GM21367 (cell line): ENCODE data around the gene OXA1L.
"Not testable (repeated sequence)": the region's sequence is repeated elsewhere in the genome, so short reads cannot be mapped to it uniquely, and the experiment has no call there.

Source experiments
- ATAC-seq: cut with Tn5 transposase; IDR thresholded peaks from one replicate; pipeline ENCODE4 v1.9.1; 2021; ENCODE audit not compliant: unreplicated experiment

OXA1L gene

GRCh38 chr14:22797017-22797917 is 30.8 kb downstream of the OXA1L start:
- ATAC-seq = no peak

DNA sequence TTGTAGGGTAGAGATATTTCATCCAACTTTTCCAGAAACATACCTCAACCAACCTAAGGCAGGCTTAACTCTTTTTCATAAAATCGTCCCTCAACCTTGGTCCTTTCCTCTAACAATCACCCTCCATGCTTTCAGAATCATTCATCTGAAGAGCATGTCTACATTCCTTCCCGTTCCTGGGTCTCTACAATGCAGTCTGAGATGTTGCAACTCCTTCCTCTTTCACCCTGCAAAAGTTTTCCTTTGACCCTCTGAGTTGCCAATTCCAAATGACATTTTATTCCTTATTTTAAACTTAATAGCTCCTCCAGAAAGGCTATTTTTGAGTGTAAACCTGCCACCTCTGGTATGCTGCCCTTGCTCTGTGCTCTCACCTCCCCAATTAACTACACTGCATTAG is 32.0 kb downstream of the OXA1L start:
- ATAC-seq = no peak

- ATAC-seq = no peak
These were observed 33.9 kb downstream of the OXA1L start for GRCh38 chr14:22800346-22800745.

DNA sequence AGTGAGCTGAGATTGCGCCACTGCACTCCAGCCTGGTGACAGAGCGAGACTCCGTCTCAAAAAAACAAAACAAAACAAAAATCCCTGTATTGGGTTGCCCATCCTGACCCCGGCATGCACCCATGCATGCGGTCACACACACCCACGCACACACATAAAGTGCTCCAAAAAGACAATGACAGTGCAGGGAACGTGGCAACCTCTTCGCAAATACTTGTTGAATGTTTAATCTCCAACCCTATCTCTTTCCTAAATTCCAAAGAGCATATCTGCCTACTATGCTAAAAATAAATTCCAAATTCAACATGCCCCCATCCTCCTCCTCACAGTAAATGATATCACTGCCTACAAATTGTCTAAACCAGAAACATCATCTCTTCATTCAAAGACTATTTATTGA is 35.2 kb downstream of the OXA1L start:
- ATAC-seq = no peak

DNA sequence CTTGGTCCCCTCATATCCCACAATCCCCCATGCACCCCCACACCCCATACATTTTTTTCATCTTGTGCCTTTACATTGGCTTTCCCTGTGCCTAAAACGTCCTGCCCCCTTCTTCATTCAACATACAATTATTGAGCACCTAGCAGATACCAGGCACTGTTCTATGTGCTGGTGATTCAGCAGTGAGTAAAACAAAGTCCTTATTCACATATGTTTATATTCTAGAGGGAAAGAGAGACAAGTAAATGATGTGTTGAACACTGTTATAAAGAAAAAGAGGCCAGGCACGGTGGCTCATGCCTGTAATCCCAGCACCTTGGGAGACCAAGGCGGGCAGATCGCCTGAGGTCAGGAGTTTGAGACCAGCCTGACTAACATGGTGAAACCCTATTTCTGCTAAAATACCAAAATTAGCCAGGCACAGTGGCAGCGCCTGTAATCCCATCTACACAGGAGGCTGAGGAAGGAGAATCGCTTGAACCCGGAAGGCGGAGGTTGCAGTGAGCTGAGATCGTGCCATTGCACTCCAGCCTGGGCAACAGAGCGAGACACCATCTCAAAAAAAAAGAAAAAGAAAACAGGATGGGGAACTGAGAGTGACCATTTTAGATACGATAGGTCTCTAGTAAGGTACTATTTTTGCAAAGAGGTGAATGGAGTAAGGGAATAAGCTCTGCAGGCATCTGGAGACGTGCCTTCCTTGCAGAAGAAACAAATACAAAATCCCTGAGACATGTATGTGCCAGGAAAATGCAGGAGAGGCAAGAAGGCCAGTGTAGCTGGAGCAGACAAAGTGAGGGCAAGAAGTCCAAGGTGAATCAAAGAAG is 36.6 kb downstream of the OXA1L start:
- peak; percentile 52 for ATAC-seq

- peak; percentile 37 for ATAC-seq
These were observed 37.1 kb downstream of the OXA1L start for GRCh38 chr14:22803687-22803974.

DNA sequence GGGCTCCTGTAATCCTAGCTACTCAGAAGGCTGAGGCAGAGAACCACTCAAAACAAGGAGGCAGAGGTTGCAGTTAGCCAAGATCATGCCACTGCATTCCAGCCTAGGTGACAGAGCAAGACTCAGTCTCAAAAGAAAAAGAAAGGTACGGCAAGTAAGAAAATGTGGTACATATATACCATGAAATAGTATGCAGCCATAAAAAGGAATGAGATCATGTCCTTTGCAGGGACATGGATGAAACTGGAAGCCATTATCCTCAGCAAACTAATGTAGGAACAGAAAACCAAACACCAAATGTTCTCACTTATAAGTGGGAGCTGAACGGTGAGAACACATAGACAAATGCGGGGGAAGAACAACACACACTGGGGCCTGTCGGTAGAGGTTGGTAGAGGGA is 38.7 kb downstream of the OXA1L start:
- ATAC-seq = not testable (repeated sequence)

DNA sequence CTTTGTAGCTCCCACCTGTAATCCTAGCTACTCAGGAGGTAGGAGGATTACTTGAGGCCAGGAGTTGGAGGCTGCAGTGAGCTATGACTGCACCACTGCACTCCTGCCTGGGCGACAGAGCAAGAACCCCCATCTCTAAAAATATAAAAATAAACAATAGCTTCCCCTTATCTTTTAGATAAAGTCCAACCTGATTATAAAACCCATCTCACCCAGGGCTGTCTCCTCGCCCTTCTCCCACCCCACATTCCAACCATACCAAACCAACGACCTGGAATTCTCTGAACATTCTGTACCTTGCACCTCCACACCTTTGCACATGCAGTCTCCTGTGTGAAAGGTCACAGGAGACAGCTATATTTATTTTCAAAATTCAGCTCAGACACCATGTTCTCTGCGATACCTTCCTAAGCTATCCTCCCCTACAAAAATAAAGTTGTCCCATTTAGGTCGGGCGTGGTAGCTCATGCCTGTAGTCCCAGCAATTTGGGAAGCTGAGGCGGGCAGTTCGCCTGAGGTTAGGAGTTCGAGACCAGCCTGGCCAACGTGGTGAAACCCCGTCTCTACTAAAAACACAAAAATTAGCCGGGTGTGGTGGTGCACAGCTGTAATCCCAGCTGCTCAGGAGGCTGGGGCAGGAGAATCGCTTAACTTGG is 41.1 kb downstream of the OXA1L start:
- ATAC-seq = no peak

GRCh38 chr14:22808388-22809209 is 42.1 kb downstream of the OXA1L start:
- no peak for ATAC-seq

GRCh38 chr14:22811722-22812121 is 45.2 kb downstream of the OXA1L start:
- no peak for ATAC-seq

GRCh38 chr14:22812744-22813143 is 46.3 kb downstream of the OXA1L start:
- no peak for ATAC-seq

GRCh38 chr14:22813145-22813544 is 46.7 kb downstream of the OXA1L start:
- no peak for ATAC-seq

DNA sequence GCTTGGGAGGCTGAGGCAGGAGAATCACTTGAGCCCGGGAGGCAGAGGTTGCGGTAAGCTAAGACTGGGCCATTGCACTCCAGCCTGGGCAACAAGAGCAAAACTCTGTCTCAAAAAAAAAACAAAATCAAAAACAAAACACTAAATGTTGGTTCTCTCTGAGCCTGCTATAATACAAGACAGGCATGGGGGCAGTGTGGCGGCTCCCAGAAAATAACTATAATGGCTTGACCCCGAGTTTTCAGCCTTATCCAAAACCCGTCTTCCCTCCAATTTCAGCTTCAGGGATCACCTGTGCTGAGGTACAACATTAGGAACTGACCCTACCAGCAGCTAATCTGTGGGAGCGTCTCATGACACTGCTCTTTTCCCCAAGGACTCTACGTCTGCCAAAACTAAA is 47.9 kb downstream of the OXA1L start:
- ATAC-seq = no peak

- no peak for ATAC-seq
These were observed 48.6 kb downstream of the OXA1L start, which contains the start of gene SLC7A7 for GRCh38 chr14:22814941-22815713. TSS of gene SLC7A7 (minus strand) at chr14:22815435. CDS start at chr14:22813398, 2,037 bp downstream.

DNA sequence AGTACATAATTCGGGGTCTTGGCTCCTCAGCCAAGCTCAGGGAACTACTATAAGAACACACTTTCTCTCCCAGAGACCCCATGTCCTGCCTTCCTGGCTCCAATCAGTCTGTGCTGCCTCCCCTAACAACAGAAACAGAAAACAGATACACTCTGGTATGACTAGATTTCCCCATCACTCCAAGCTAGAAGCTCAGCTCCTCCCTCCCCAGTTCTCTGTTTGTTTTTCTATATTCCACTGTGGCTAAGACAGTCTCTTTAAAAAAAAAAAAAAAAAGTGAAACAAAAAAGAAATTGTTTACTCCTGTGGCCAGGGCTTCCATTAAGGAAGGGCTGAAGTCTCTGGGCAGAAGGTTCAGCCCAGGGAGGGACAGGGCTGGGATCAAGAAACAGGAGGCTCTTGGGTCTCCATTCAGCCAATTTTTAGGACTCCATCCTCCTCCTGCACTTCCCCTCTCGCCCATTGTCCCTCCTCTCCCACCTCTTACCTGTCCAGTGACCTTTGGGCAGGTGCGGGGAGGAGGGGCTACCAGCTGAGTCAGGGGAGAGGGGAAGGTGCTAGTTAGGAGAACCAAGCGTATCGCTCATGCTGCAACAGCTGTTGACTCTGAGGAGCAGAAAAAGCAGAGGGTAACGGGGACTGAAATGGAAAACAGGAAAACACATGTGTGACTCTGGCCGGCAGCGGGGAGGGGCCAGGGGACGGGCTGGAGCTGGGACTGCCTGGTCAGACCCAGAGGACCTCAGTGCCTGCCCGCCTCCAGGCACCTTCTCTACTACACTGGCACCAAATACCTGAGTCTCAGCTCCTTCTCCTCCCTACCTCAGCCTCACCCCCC is 52.9 kb downstream of the OXA1L start:
- ATAC-seq = no peak

GRCh38 chr14:22820731-22821130 is 54.2 kb downstream of the OXA1L start:
- ATAC-seq = no peak

DNA sequence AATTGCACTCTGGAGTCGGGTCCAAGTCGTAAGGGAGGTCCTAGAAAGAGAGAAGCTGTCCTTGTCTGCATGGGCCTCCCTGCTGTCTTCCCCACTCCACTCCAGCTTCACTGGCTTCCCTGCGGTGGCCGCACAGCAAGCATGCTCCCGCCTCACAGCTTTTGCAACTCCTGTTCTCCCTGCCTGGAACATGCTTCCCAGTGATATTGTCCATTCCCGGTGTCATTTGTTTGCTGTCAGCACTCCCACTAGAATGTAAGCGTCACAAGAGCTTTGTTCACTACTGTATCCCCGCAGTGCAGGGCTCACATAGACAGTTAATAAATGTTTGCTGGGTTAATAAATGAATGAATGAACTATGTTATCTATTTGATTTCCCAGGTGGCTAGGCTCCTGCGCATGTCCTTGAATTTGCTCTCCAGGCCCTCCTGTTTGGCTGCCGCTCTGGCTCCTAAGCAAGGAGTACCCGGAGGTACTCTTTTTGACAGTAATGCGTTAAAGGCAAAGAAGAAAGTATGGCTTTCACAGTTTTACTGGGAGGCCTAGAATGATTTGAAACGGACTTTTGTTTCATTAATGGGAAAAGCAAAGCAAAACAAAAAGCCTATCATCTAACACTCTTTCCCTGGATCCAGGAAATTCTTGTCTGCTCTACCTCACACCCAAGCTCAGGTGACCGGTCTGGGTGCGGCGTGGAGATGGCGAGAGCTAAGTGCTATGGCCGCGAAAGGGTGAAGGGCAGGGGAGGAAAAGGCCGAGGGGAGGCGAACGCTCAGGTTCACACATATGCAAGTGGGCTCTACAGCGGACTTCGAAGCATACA is 54.9 kb downstream of the OXA1L start:
- no peak for ATAC-seq

DNA sequence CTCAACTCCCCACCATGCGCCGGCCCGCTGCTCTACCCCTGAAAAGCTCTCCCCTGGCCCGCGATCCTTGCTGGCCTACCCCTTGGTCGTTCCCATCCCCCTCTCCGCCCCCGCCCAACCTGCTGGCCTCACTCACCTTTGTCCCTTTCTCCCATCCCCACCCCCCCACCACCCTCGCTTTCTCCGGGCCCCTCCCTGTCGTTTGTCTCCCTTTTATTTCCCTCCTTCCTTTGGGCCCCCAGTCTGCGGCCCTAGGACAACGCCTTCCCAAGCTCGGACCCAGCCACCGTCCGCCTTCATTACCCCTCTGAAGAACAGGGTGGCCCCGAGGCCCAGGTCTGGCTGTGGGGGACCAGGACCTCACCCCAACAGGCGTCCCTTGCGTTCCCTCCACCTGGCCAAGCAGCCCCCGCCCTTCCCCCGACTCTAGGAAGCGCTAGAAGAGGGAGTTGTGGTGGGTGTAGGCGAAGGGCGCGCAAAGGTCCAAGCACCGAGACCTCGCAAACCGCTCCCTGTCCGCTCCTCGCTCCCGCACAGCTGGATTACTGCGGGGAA is 55.6 kb downstream of the OXA1L start:
- no peak for ATAC-seq
